Body of pancreas (tissue), 4 donors: Measurements from ENCODE around the gene TSEN34. TPM values are rescaled to one million over a fixed set of nuclear protein-coding genes. Genes with fewer than 3 reads are reported as not detected.
A peak's percentile ranks its signal among the peaks of the same experiment; 100 is the strongest.

Source experiments
- ATAC-seq: fragments of 150-250 bp; one replicate; pipeline ENCODE4 v1.9.1; 2016
- DNase-seq, 4 donors: peaks; one replicate each; pipeline ENCODE4 v3.0.0-alpha.2; 2019
- H3K27ac ChIP-seq, 4 donors: fragments of 200-600 bp; sonication (generic); 1 replicate in 3 of 4; 2 replicates in 1 of 4; pipeline versions ENCODE4 v1.5.1 to v1.6.1; 2016 to 2019; ENCODE audit warnings: mild to moderate bottlenecking in 1 of 4, mixed read lengths in 1 of 4, moderate library complexity in 1 of 4
- H3K27me3 ChIP-seq, 2 donors: fragments of 200-600 bp; sonication (generic); one replicate each; pipeline ENCODE4 v1.6.0; 2016; ENCODE audit warnings: mild to moderate bottlenecking in 1 of 2
- H3K36me3 ChIP-seq, 2 donors: fragments of 200-600 bp; sonication (generic); replicated peaks in 1 of 2; 2 replicates each; pipeline ENCODE4 v1.5.1; 2016; ENCODE audit warnings: low read depth in 2 of 2; ENCODE audit not compliant: insufficient read depth in 1 of 2
- H3K4me1 ChIP-seq: fragments of 200-600 bp; sonication (generic); one replicate; pipeline ENCODE4 v1.6.0; 2016
- H3K4me3 ChIP-seq, 2 donors: fragments of 200-600 bp; sonication (generic); 1 replicate in 1 of 2; 2 replicates in 1 of 2; pipeline ENCODE4 v1.5.1; 2016 to 2019
- H3K9me3 ChIP-seq, 3 donors: fragments of 200-600 bp; sonication (generic); 1 replicate in 2 of 3; 2 replicates in 1 of 3; pipeline ENCODE4 v1.5.1; 2016
- CTCF ChIP-seq, 7 experiments: fragments of 450-650 bp in 4 of 7; fragments of 200-600 bp in 3 of 7; sonication (generic) in 3 of 7; IDR thresholded peaks; one replicate each; pipeline ENCODE4 v1.5.1; 2016 to 2019; ENCODE audit warnings: antibody characterized with exemption in 7 of 7
- POLR2A ChIP-seq, 3 donors: fragments of 450-650 bp; IDR thresholded peaks; one replicate each; pipeline ENCODE4 v1.6.1; 2016; ENCODE audit warnings: antibody characterized with exemption in 3 of 3, mild to moderate bottlenecking in 2 of 3
- WGBS, 2 donors: methylation state at CpG; one replicate each; pipeline ENCODE4 v1.1.5; 2017; 5-methylcytosine and 5-hydroxymethylcytosine counted together
- intact Hi-C: fragments of 100-400 bp; cut with DNase I; formaldehyde crosslinking; loops from one replicate; pipeline ENCODE4 v1.15.1; 2023
- total RNA-seq, 2 donors: library from RNA; depleted of rRNA; stranded (reverse); fragments of >200 nt; gene quantifications; one replicate each; pipeline ENCODE4 v1.1.0, GENCODE V29; 2016

TSEN34 gene
- total RNA-seq, 2 donors from 2014 or later, result 33.9 to 56.6 TPM

GRCh38 chr19:54207983-54208783 is 17.1 kb downstream of the TSEN34 start:
- H3K4me1 ChIP-seq, result peaks cover 83% of the 10 kb centered on the region
- DNase-seq (peak; percentile 69 to 94 (median 79)), ATAC-seq (peak; percentile 46)
- no peaks in the 10 kb centered on the region for H3K27me3 ChIP-seq
- H3K27ac ChIP-seq, result peak overlapping the region; percentile 94 to 97 (median 96)
- WGBS, 2 donors, result 60 to 72% methylated on average over 12 to 17 of the region's 18 CpGs
- H3K9me3 ChIP-seq, result no peaks in the 10 kb centered on the region
- no peak overlapping the region for H3K4me3 ChIP-seq
- intact Hi-C loops, result no loop called here
- no peak for TF ChIP-seq CTCF (IDR thresholded peaks at IDR 0.05)
- TF ChIP-seq POLR2A (IDR thresholded peaks at IDR 0.05), result peak; percentile 6 to 61 (median 47)
- peaks cover 5 to 23% of the 10 kb centered on the region in 2 donors for H3K36me3 ChIP-seq

GRCh38 chr19:54208784-54209057 is 17.6 kb downstream of the TSEN34 start:
- Histone ChIP-seq H3K27me3 (no peaks in the 10 kb centered on the region), H3K9me3 (no peaks in the 10 kb centered on the region), H3K4me3 (no peak overlapping the region), H3K4me1 (peaks cover 78% of the 10 kb centered on the region), H3K36me3 (peaks cover 5 to 23% of the 10 kb centered on the region in 2 donors), H3K27ac (peak overlapping the region; percentile 94 to 97 (median 96))
- DNase-seq (peak in 1 of 4 donors; percentile 36), ATAC-seq (no peak)
- WGBS, 2 donors, result 71 to 77% methylated on average over 8 of the region's 8 CpGs
- intact Hi-C loops, result no loop called here
- TF ChIP-seq POLR2A (IDR thresholded peaks at IDR 0.05), result no peak
- TF ChIP-seq CTCF (IDR thresholded peaks at IDR 0.05), result no peak

GRCh38 chr19:54209058-54209810 is 18.1 kb downstream of the TSEN34 start:
- DNase-seq (peak in 2 of 4 donors; percentile 27 to 37), ATAC-seq (peak; percentile 13)
- peak overlapping the region; percentile 94 to 97 (median 96) for H3K27ac ChIP-seq
- peaks cover 5 to 23% of the 10 kb centered on the region in 2 donors for H3K36me3 ChIP-seq
- intact Hi-C loops, result no loop called here
- no peaks in the 10 kb centered on the region for H3K9me3 ChIP-seq
- peaks cover 73% of the 10 kb centered on the region for H3K4me1 ChIP-seq
- no peaks in the 10 kb centered on the region for H3K27me3 ChIP-seq
- 57 to 58% methylated on average over 5 to 24 of the region's 24 CpGs for WGBS, 2 donors
- no peak for TF ChIP-seq POLR2A (IDR thresholded peaks at IDR 0.05)
- no peak for TF ChIP-seq CTCF (IDR thresholded peaks at IDR 0.05)
- H3K4me3 ChIP-seq, result no peak overlapping the region

GRCh38 chr19:54209811-54210494 is 18.8 kb downstream of the TSEN34 start:
- H3K36me3 ChIP-seq, result peaks cover 5 to 20% of the 10 kb centered on the region in 2 donors
- peaks cover 65% of the 10 kb centered on the region for H3K4me1 ChIP-seq
- no peaks in the 10 kb centered on the region for H3K9me3 ChIP-seq
- intact Hi-C loops, result no loop called here
- no peaks in the 10 kb centered on the region for H3K27me3 ChIP-seq
- no peak overlapping the region for H3K4me3 ChIP-seq
- peak overlapping the region; percentile 94 to 97 (median 96) for H3K27ac ChIP-seq
- peak; percentile 97 to 99 (median 98) for DNase-seq
- peak; percentile 88 for ATAC-seq
- peak; percentile 70 to 83 (median 81) for TF ChIP-seq POLR2A (IDR thresholded peaks at IDR 0.05)
- peak in 1 of 7 experiments; percentile 4 for TF ChIP-seq CTCF (IDR thresholded peaks at IDR 0.05)
- 3 to 19% methylated on average over 7 to 10 of the region's 10 CpGs for WGBS, 2 donors
